Measurements from ENCODE around the gene TRIM3. TPM values are rescaled to one million over a fixed set of nuclear protein-coding genes. Genes with fewer than 3 reads are reported as not detected.

TRIM3 gene
- total and polyA plus RNA-seq, 2 of the 8 experiments (the other 6 are each of a cell fraction or from before 2014, with no cell fraction given): 10.7 to 14.3 TPM

GRCh38 chr11:6456361-6457073 is 17.2 kb downstream of the TRIM3 start (continued):
- no peak for TF ChIP-seq RFX5 (IDR thresholded peaks at IDR 0.05; ENCODE audit: borderline replicate concordance, low read depth, low read length)
- TF ChIP-seq HDAC6 (IDR thresholded peaks at IDR 0.05; ENCODE audit: low read depth, low read length): no peak
- TF ChIP-seq USF2 (IDR thresholded peaks at IDR 0.05; ENCODE audit: low read length): no peak
- TF ChIP-seq RNF2 (IDR thresholded peaks at IDR 0.05; ENCODE audit: borderline replicate concordance, low read depth, low read length, missing control alignments, poor library complexity, severe bottlenecking): no peak
- TF ChIP-seq PHF8 (conservative IDR thresholded peaks at IDR 0.05; ENCODE audit: low read depth, low read length): no peak
- TF ChIP-seq, protein P1, sequence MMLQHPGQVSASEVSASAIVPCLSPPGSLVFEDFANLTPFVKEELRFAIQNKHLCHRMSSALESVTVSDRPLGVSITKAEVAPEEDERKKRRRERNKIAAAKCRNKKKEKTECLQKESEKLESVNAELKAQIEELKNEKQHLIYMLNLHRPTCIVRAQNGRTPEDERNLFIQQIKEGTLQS (IDR thresholded peaks at IDR 0.05; ENCODE audit: insufficient read depth, low read depth, low read length): no peak
- TF ChIP-seq CEBPB (IDR thresholded peaks at IDR 0.05; ENCODE audit: low read depth, low read length): no peak
- TF ChIP-seq SIRT6 (IDR thresholded peaks at IDR 0.05; ENCODE audit: low read length): no peak

Measured in H1 (cell line).